HepG2 (cell line): ENCODE measurements around the gene VSTM4. TPM values are rescaled to one million over a fixed set of nuclear protein-coding genes. Genes with fewer than 3 reads are reported as not detected.

Experiments used
- ATAC-seq: fragments of 200-7000 bp; cut with Tn5 transposase; 3 replicates; pipeline ENCODE4 v1.9.1; 2020; ENCODE audit warnings: mild to moderate bottlenecking, moderate library complexity
- BruUV-seq: library from RNA; stranded (reverse); fragments of 400-500 nt; replicated peaks from 2 replicates; lab custom pipeline; 2021; lab: Mats Ljungman, UMichigan
- CTCF ChIA-PET: fragments of 300-600 bp; formaldehyde crosslinking; extraction: SDS; loops from one replicate; lab custom pipeline; 2021; ENCODE audit warnings: low total read pairs, inconsistent platforms, low intra/inter-chr PET ratio; lab: Yijun Ruan, JAX
- POLR2A ChIA-PET: fragments of 350-600 bp; sonication (Branson Sonifier 250); formaldehyde crosslinking; loops from one replicate; lab custom pipeline; 2020; ENCODE audit warnings: antibody characterized with exemption, inconsistent platforms; lab: Yijun Ruan, JAX
- DNase-seq: peaks from one replicate; pipeline ENCODE4 v3.0.0-alpha.2; 2015; ENCODE audit warnings: low spot score
- FAIRE-seq: peaks from 3 replicates; lab custom pipeline; 2011; peaks lifted over from hg19 to GRCh38; lab: Jason Lieb, UNC
- H2AFZ ChIP-seq: one replicate; pipeline ENCODE4 v1.6.1; 2011; ENCODE audit warnings: low read length, inconsistent platforms
- H3K27ac ChIP-seq: fragments of 300-600 bp; 3 replicates; pipeline ENCODE4 v1.8.0; 2011; ENCODE audit warnings: mixed run types, mild to moderate bottlenecking, mixed read lengths, low read length, inconsistent platforms; ENCODE audit not compliant: insufficient read depth; ENCODE audit errors: extremely low read length
- H3K27me3 ChIP-seq, 2 experiments: fragments of 200-600 bp in 1 of 2; 2 replicates in 1 of 2; 3 replicates in 1 of 2; pipeline versions ENCODE4 v1.6.0 to v1.8.0; 2011; ENCODE audit warnings: low read length in 2 of 2, mild to moderate bottlenecking in 2 of 2, moderate library complexity in 2 of 2, inconsistent platforms in 1 of 2; ENCODE audit not compliant: insufficient read depth in 2 of 2, control insufficient read depth in 1 of 2
- H3K36me3 ChIP-seq, 2 experiments: fragments of 200-600 bp in 1 of 2; replicated peaks in 1 of 2; 2 replicates in 1 of 2; 3 replicates in 1 of 2; pipeline versions ENCODE4 v1.5.1 to v1.8.0; 2011; ENCODE audit warnings: low read length in 2 of 2, inconsistent platforms in 1 of 2; ENCODE audit not compliant: insufficient read depth in 2 of 2, control insufficient read depth in 1 of 2
- H3K4me1 ChIP-seq: 2 replicates; pipeline ENCODE4 v1.5.1; 2012; ENCODE audit warnings: low read length, inconsistent platforms; ENCODE audit not compliant: insufficient read depth
- H3K4me2 ChIP-seq: 2 replicates; pipeline ENCODE4 v1.6.0; 2011; ENCODE audit warnings: low read depth, low read length, inconsistent platforms
- H3K4me3 ChIP-seq, 3 experiments: fragments of 200-600 bp in 1 of 3; sonication (generic), shearing (Covaris generic) in 1 of 3; replicated peaks in 1 of 3; 2 replicates each; pipeline ENCODE4 v1.5.1; 2011 to 2016; ENCODE audit warnings: low read length in 3 of 3, inconsistent platforms in 2 of 3, low read depth in 2 of 3, mild to moderate bottlenecking in 2 of 3, control low read depth in 1 of 3, mixed read lengths in 1 of 3; ENCODE audit not compliant: insufficient read depth in 1 of 3
- H3K79me2 ChIP-seq: one replicate; pipeline ENCODE4 v1.6.1; 2011; ENCODE audit warnings: low read length, inconsistent platforms; ENCODE audit not compliant: insufficient read depth
- H3K9ac ChIP-seq: 2 replicates; pipeline ENCODE4 v1.6.0; 2011; ENCODE audit warnings: mild to moderate bottlenecking, low read depth, low read length, inconsistent platforms; ENCODE audit not compliant: insufficient read depth
- H3K9me3 ChIP-seq: 2 replicates; pipeline ENCODE4 v1.5.1; 2012; ENCODE audit warnings: mild to moderate bottlenecking, low read length
- H4K20me1 ChIP-seq: 2 replicates; pipeline ENCODE4 v1.6.0; 2011; ENCODE audit warnings: inconsistent platforms, mild to moderate bottlenecking, low read length, moderate library complexity; ENCODE audit not compliant: insufficient read depth
- EED ChIP-seq: sonication (generic); formaldehyde crosslinking; IDR thresholded peaks from 2 replicates; pipeline ENCODE4 v1.5.0; 2020; ENCODE audit warnings: mild to moderate bottlenecking, missing genetic modification reagents
- FOSL1 ChIP-seq: sonication (generic); formaldehyde crosslinking; IDR thresholded peaks from 2 replicates; pipeline ENCODE4 v1.9.0; 2021; ENCODE audit warnings: missing genetic modification reagents, borderline replicate concordance
- HOXD1 ChIP-seq: sonication (generic); formaldehyde crosslinking; IDR thresholded peaks from 2 replicates; pipeline ENCODE4 v1.5.0; 2020; ENCODE audit warnings: missing genetic modification reagents
- JUNB ChIP-seq: sonication (generic); formaldehyde crosslinking; IDR thresholded peaks from 2 replicates; pipeline ENCODE4 v1.8.0; 2022; ENCODE audit warnings: missing genetic modification reagents, mild to moderate bottlenecking, borderline replicate concordance
- NR3C1 ChIP-seq: sonication (generic); formaldehyde crosslinking; IDR thresholded peaks from 2 replicates; pipeline ENCODE4 v1.4.0; 2020; ENCODE audit warnings: missing genetic modification reagents
- SAFB2 ChIP-seq: sonication (generic); formaldehyde crosslinking; IDR thresholded peaks from 2 replicates; pipeline ENCODE4 v1.5.1; 2020; ENCODE audit warnings: missing genetic modification reagents, low read depth, mild to moderate bottlenecking, borderline replicate concordance
- SMARCC2 ChIP-seq: fragments of 450-650 bp; IDR thresholded peaks from 2 replicates; pipeline ENCODE4 v1.6.1; 2017; ENCODE audit warnings: antibody characterized with exemption, mild to moderate bottlenecking
- TOE1 ChIP-seq: sonication (generic); formaldehyde crosslinking; IDR thresholded peaks from 2 replicates; pipeline ENCODE4 v1.4.0; 2020; ENCODE audit warnings: mild to moderate bottlenecking, missing genetic modification reagents
- ZEB1 ChIP-seq: IDR thresholded peaks from 2 replicates; pipeline ENCODE4 v1.6.1; 2012; ENCODE audit warnings: mild to moderate bottlenecking, low read depth, inconsistent platforms; ENCODE audit not compliant: insufficient replicate concordance
- ZNF432 ChIP-seq: sonication (generic); formaldehyde crosslinking; IDR thresholded peaks from 2 replicates; pipeline ENCODE4 v1.5.0; 2020; ENCODE audit warnings: missing genetic modification reagents, mild to moderate bottlenecking, borderline replicate concordance
- ZNF709 ChIP-seq: sonication (generic); formaldehyde crosslinking; IDR thresholded peaks from 2 replicates; pipeline ENCODE4 v1.5.0; 2020; ENCODE audit warnings: mild to moderate bottlenecking, missing genetic modification reagents
- ZNF772 ChIP-seq: sonication (generic); formaldehyde crosslinking; IDR thresholded peaks from 2 replicates; pipeline ENCODE4 v1.5.0; 2020; ENCODE audit warnings: mild to moderate bottlenecking, missing genetic modification reagents
- WGBS: methylation state at CpG from one replicate; pipeline ENCODE4 v1.1.6; 2017; ENCODE audit warnings: low lambda C conversion rate; 5-methylcytosine and 5-hydroxymethylcytosine counted together
- in situ Hi-C: cut with HindIII; loops from 2 replicates; pipeline ENCODE4 v1.10.0; 2017; ENCODE audit warnings: low pct_unique_long_range_greater_than_20kb; ENCODE audit not compliant: extremely low pct_ligation_motif_present
- intact Hi-C: fragments of 100-400 bp; cut with micrococcal nuclease; formaldehyde crosslinking; loops from one replicate; pipeline ENCODE4 v1.10.0; 2022; ENCODE audit not compliant: unreplicated experiment
- polyA plus RNA-seq, 8 experiments: library from polyadenylated mRNA; depleted of rRNA in 3 of 8; stranded (reverse) in 7 of 8; unstranded in 1 of 8; fragments of >200 nt; fragmentation: Illumina TruSeq in 4 of 8; extraction: Trizol in 4 of 8; gene quantifications; 2 replicates each; pipeline versions ENCODE4 v1.2.1 to v1.2.3, GENCODE V29; 2011 to 2016; ENCODE audit warnings: low read depth in 4 of 8, missing spikeins in 1 of 8, mixed read lengths in 1 of 8; ENCODE audit not compliant: insufficient read depth in 1 of 8
- total RNA-seq, 5 experiments: library from RNA; depleted of rRNA; stranded (reverse); fragments of >200 nt; fragmentation: Illumina TruSeq; extraction: Trizol; gene quantifications; 2 replicates each; pipeline ENCODE4 v1.2.3, GENCODE V29; 2016; ENCODE audit warnings: low read depth in 1 of 5
- TF ChIP-seq, protein P1 (sequence below): sonication (generic); formaldehyde crosslinking; IDR thresholded peaks from 2 replicates; pipeline ENCODE4 v1.5.1; 2020; ENCODE audit warnings: mild to moderate bottlenecking, missing genetic modification reagents, moderate library complexity
- TF ChIP-seq, protein P2 (sequence below): sonication (generic); formaldehyde crosslinking; IDR thresholded peaks from 2 replicates; pipeline ENCODE4 v1.4.0; 2020; ENCODE audit warnings: missing genetic modification reagents, low read depth, mild to moderate bottlenecking, borderline replicate concordance
- TF ChIP-seq, protein P3 (sequence below): sonication (generic); formaldehyde crosslinking; IDR thresholded peaks from 2 replicates; pipeline ENCODE4 v1.4.0; 2020; ENCODE audit warnings: missing genetic modification reagents

Gene VSTM4
- total and polyA plus RNA-seq, 2 of the 13 experiments (the other 11 are each of a cell fraction or from before 2014, with no cell fraction given) = not detected

GRCh38 chr10:49091450-49092210, 23.7 kb downstream of the VSTM4 start (continued):
- TF ChIP-seq ZNF432 (CRISPR knock-in tag) = no peak

DNA sequence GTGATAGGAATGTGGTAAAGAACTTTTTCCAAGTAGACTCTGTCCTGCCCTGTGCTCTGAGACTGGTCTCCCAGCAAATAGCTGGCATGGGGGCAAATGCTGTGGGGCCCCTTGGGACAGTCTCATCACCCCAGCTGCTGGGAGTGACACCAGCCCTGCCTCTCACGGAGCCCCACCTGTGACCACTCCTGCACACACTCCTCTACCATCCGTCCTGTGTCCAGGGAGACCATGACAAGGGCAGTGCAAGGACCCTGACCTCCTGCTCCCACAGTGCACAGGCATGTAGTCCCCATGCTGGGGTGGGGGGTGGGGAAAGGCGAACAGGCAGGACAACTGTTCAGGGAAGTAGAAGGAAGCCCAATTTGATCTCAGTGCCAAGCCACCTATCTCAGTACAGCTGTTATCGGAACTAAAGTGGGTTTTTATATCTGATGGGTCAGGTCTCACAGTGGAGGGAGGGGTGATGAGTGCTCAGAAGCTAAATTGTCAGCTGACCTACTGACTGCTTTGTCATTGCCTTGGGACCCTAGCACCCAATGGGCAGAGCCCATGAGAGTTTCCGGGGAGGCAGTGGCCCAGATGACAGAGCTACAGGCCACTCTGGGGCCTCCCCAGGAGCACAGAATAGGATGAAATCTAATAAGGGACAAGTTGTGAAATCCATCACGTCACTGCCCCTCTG, 24.5 kb downstream of the VSTM4 start:
- no peak for ATAC-seq
- ChIA-PET CTCF (no interaction called here), POLR2A (no interaction called here)
- no peak for TF ChIP-seq HOXD1
- TF ChIP-seq ZNF772 (CRISPR knock-in tag) = no peak
- TF ChIP-seq ZEB1 = no peak
- TF ChIP-seq NR3C1 (CRISPR knock-in tag) = no peak
- TF ChIP-seq EED (CRISPR knock-in tag) = no peak
- TF ChIP-seq, protein P1, sequence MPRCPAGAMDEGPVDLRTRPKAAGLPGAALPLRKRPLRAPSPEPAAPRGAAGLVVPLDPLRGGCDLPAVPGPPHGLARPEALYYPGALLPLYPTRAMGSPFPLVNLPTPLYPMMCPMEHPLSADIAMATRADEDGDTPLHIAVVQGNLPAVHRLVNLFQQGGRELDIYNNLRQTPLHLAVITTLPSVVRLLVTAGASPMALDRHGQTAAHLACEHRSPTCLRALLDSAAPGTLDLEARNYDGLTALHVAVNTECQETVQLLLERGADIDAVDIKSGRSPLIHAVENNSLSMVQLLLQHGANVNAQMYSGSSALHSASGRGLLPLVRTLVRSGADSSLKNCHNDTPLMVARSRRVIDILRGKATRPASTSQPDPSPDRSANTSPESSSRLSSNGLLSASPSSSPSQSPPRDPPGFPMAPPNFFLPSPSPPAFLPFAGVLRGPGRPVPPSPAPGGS = no peak
- TF ChIP-seq, protein P2, sequence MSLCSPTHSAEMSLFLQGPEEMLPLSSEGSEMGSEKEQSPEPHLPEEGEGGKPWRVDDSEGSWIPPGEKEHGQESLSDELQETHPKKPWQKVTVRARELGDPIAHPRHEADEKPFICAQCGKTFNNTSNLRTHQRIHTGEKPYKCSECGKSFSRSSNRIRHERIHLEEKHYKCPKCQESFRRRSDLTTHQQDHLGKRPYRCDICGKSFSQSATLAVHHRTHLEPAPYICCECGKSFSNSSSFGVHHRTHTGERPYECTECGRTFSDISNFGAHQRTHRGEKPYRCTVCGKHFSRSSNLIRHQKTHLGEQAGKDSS (CRISPR knock-in tag) = no peak
- no peak for TF ChIP-seq JUNB (CRISPR knock-in tag)
- no peak for TF ChIP-seq TOE1 (CRISPR knock-in tag)
- no peak for TF ChIP-seq SMARCC2
- TF ChIP-seq, protein P3, sequence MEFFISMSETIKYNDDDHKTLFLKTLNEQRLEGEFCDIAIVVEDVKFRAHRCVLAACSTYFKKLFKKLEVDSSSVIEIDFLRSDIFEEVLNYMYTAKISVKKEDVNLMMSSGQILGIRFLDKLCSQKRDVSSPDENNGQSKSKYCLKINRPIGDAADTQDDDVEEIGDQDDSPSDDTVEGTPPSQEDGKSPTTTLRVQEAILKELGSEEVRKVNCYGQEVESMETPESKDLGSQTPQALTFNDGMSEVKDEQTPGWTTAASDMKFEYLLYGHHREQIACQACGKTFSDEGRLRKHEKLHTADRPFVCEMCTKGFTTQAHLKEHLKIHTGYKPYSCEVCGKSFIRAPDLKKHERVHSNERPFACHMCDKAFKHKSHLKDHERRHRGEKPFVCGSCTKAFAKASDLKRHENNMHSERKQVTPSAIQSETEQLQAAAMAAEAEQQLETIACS (CRISPR knock-in tag) = no peak
- no peak for TF ChIP-seq SAFB2 (CRISPR knock-in tag)
- TF ChIP-seq ZNF709 (CRISPR knock-in tag) = no peak
- TF ChIP-seq FOSL1 (CRISPR knock-in tag) = no peak
- H2AFZ ChIP-seq = no peak overlapping the region
- H3K9me3 ChIP-seq = peaks cover 12% of the 10 kb centered on the region
- DNase-seq = no peak
- no peak overlapping the region for H3K4me3 ChIP-seq
- intact Hi-C loops = no loop called here
- in situ Hi-C loops = no loop called here
- no peaks in the 10 kb centered on the region for H3K4me1 ChIP-seq
- BruUV-seq = no TSS peak
- H4K20me1 ChIP-seq = no peaks in the 10 kb centered on the region
- no peak overlapping the region for H3K4me2 ChIP-seq
- no peak for FAIRE-seq
- H3K9ac ChIP-seq = no peak overlapping the region
- H3K27ac ChIP-seq = no peak overlapping the region
- H3K79me2 ChIP-seq = no peaks in the 10 kb centered on the region
- peaks cover 2 to 5% of the 10 kb centered on the region in 2 experiments; a peak in 1 of 5 replicates for H3K27me3 ChIP-seq
- 15% methylated on average over 5 of the region's 6 CpGs for WGBS
- no peaks in the 10 kb centered on the region for H3K36me3 ChIP-seq
